GM12873 (cell line): ENCODE measurements around the gene SH3BP1.

Experiments
- CTCF ChIP-seq: IDR thresholded peaks from 2 replicates; pipeline ENCODE4 v1.5.1; 2012; ENCODE audit warnings: low read depth, mild to moderate bottlenecking, moderate library complexity, low read length, control low read depth; ENCODE audit not compliant: insufficient read depth; ENCODE audit errors: missing control alignments

Gene SH3BP1

GRCh38 chr22:37697538-37697835 is 58.0 kb downstream of the SH3BP1 start:
- no peak for TF ChIP-seq CTCF

- TF ChIP-seq CTCF: no peak
Measured at GRCh38 chr22:37701141-37701786, 61.8 kb downstream of the SH3BP1 start.

- no peak for TF ChIP-seq CTCF
Measured at GRCh38 chr22:37703906-37704305, 64.4 kb downstream of the SH3BP1 start.

- no peak for TF ChIP-seq CTCF
Measured at GRCh38 chr22:37704645-37705044, 65.2 kb downstream of the SH3BP1 start.

DNA sequence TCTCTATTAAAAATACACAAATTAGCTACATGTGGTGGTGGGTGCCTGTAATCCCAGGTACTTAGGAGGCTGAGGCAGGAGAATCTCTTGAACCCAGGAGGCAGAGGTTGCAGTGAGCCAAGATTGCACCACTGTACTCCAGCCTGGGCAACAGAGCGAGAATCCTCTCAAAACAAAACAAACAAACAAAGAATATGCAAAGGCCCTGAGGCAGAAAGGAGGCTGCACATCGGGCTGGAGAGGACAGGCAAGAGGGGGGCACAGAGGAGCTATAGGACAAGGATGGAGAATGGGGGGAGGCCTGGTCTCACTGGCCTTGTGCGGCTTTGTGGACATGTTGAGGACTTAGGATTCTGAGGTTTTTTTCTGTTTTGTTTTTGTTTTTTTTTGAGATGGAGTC is 65.7 kb downstream of the SH3BP1 start:
- no peak for TF ChIP-seq CTCF
